ENCODE results near the gene KRTAP4-8.
"Not testable (repeated sequence)": the region's sequence is repeated elsewhere in the genome, so short reads cannot be mapped to it uniquely, and the experiment has no call there.

The KRTAP4-8 gene

DNA sequence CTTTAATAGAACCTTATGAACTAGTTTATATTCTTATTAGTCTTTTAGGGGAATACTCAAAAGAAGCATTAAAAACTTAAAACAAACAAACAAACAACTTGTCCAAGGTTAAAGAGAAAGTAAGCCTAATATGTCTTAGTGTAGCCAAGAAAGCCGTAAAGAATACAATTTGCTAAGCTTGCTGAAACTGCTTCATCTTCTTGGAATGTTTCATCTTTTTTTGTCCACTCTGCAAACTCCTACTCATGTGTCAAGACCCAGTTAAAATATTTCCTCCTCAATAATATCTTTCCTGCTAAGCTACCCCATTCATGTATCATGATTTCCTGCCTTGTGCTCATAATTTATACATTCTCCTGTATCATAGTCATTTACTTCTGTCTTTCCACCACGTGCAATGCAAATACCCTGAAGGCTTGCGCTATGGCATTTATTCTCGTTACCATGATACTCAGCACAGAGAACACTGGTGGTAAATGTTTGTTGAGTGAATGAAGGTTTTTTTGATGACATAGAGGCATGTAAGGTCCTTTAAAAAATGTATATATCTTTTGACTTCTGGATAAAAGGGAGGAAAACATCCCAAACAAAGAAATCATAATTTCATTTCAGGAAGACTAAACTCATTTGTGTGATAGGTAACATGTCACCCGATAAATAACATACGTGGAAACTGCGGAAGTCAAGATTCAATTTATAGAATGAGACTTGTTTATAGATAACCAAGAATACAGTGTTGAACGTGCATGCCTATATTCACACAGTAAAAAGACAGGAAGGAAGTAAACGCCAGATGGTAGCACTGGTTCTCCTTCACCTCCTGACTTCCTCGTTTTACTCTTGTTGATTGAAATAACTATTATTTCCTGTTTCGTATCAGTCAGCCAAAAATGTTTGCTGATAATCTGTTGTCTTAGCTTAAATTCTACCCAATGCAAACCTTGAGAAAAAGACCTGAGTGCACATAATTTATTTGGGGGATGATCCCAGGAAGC is 22.1 kb upstream of the KRTAP4-8 start:
- CTCF ChIA-PET: interaction anchor here (0.6 kb wide), 1 partner anchor 201 kb away, joined by 3 read pairs; no protein-coding TSS in a partner anchor
- not testable (repeated sequence) for H3K36me3 Mint-ChIP-seq, H3K9me3 Mint-ChIP-seq, DNase-seq, H3K4me3 Mint-ChIP-seq
- peaks cover 12% of the 10 kb centered on the region for H3K27me3 Mint-ChIP-seq
- H3K4me1 Mint-ChIP-seq: peaks cover 22% of the 10 kb centered on the region
- peak overlapping the region; percentile 73 for H3K27ac Mint-ChIP-seq

DNA sequence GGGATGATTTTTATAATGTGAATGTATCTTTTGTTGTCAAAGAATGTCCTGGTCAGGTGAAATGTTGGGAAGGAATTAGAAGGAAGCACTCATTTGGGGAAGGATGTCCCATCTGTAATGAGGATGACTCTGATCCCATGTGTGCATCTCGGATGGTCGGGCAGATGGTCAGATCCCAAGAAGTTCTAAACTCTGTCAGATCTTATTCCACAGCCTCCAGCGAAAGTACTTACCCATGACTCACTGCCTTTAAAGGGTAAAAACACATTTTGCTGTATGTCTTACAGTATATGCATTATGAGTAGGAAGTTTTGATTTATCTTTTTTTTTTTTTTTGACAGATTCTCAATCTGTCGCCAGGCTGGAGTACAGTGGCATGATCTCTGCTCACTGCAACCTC is 20.8 kb upstream of the KRTAP4-8 start:
- H3K4me3 Mint-ChIP-seq: no peak overlapping the region
- H3K27me3 Mint-ChIP-seq: peaks cover 20% of the 10 kb centered on the region
- H3K27ac Mint-ChIP-seq: no peak overlapping the region
- peaks cover 5% of the 10 kb centered on the region for H3K9me3 Mint-ChIP-seq
- CTCF ChIA-PET: no interaction called here
- peaks cover 16% of the 10 kb centered on the region for H3K4me1 Mint-ChIP-seq
- DNase-seq: no peak
- H3K36me3 Mint-ChIP-seq: peaks cover 4% of the 10 kb centered on the region

DNA sequence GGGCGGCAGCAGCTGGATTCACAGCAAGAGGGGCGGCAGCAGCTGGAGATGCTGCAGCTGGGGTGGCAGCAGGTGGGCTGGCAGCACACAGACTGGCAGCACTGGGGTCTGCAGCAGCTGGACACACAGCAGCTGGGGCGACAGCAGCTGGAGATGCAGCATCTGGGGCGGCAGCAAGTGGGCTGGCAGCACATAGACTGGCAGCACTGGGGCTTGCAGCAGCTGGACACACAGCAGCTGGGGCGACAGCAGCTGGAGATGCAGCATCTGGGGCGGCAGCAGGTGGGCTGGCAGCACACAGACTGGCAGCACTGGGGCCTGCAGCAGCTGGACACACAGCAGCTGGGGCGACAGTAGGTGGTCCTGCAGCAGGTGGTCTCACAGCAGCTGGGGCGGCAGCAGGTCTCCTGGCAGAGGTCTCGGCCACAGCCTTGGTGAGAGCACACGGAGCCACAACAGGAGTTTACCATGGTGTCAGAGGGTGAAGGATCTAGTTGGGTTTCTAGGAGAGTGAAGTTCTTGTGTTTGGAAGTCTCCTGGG is 20.0 kb upstream of the KRTAP4-8 start, which contains the start of gene KRTAP4-11:
Gene KRTAP4-11, minus strand, starts transcription at position 528 of the 541 bp plus-strand sequence. Its CDS starts 58 bp downstream, at position 470.
- peaks cover 20% of the 10 kb centered on the region for H3K27me3 Mint-ChIP-seq
- H3K4me1 Mint-ChIP-seq: peaks cover 11% of the 10 kb centered on the region
- H3K27ac Mint-ChIP-seq, CTCF ChIA-PET, H3K9me3 Mint-ChIP-seq, H3K4me3 Mint-ChIP-seq, H3K36me3 Mint-ChIP-seq, DNase-seq: not testable (repeated sequence)

DNA sequence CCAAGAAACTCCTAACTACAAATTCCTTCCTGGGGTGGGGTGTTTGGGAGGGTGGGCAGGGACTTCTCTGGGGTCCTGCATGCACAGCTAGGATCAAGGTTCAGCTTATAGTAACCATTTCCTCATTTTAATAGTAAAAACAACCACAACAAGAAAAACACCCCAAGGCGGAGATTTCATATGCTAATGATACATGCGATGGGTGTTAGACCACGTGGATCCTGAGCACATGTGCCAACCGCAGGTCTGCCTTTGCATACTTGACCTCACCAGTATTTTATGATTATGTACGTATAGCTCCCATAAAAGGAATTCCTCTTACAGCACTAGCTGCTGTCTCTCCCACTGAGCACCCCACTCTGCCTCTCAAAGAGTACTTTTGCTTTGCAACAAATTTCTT is 18.4 kb upstream of the KRTAP4-8 start:
- H3K27ac Mint-ChIP-seq: no peak overlapping the region
- no peak for DNase-seq
- H3K4me3 Mint-ChIP-seq: no peak overlapping the region
- peaks cover 20% of the 10 kb centered on the region for H3K27me3 Mint-ChIP-seq
- H3K4me1 Mint-ChIP-seq: peaks cover 11% of the 10 kb centered on the region
- H3K36me3 Mint-ChIP-seq: peaks cover 4% of the 10 kb centered on the region
- peaks cover 7% of the 10 kb centered on the region for H3K9me3 Mint-ChIP-seq
- CTCF ChIA-PET: no interaction called here

DNA sequence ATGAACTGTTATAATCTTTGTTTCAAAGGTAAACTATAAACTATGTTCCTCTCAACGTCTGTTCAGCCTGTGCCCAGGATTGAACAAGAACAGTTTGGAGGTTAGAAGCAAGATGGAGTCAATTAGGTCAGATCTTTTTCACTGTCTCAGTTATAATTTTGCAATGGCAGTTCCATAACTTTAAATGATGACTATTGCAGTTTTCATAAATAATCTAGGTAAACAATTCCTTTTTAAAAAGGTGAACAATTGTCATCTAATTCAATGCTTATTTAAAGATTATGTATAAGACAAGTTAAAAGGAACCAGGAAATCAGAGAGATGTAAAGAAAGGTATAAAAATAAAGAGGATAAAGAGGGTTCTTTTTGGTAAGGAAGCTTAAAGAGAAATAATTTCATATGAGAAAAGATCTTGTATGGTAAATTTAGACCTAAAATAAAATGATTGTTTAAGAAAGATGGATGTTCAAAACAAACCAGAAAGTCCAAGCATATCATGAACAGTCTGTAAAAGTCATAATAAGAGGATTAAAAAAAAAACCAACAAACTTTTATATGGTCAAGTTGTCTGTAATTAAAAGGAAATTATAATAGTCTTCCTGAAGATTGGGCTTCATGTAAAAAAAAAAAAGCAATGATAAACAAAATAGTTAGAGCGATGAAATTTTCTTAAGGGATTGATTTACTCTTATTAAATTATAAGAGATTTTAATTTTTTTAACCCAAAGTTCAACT is 13.4 kb upstream of the KRTAP4-8 start:
- Mint-ChIP-seq H3K27ac (no peak overlapping the region), H3K4me1 (peaks cover 6% of the 10 kb centered on the region), H3K27me3 (peaks cover 13% of the 10 kb centered on the region), H3K4me3 (no peak overlapping the region), H3K36me3 (peaks cover 1% of the 10 kb centered on the region), H3K9me3 (peaks cover 9% of the 10 kb centered on the region)
- CTCF ChIA-PET: no interaction called here
- no peak for DNase-seq

DNA sequence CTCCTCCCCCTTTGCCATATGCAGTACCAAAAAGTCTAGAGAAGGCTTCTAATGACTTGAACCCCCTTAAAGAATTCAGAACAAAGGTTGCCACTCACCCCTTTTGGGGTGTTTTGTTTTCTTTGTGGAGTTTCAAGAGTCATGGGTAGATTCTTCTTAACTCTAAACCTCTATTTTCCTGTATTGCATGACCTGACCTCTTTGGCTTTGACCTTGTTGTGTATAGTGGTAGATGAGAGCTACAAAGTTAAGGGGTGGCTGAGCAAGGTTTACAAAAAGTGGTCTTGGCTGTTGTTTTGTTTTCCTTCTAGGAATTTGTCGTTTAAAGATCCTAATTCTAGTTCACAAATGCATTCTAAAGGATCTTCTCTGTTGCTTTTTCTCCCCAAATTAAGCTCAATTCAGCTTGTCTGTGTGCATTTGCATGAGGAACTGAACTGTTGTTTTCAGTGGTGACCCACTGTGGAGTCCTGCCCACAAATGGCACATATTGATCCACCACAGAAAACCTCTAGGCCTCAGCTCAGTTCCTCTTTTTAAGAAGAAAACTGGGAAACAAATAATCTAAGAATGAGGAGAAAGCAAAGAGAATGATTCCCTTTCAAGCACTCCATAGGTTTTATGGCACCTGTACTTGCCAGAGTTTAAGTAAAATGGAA is 10.9 kb upstream of the KRTAP4-8 start:
- H3K9me3 Mint-ChIP-seq, H3K4me3 Mint-ChIP-seq, DNase-seq, H3K4me1 Mint-ChIP-seq, H3K27ac Mint-ChIP-seq, CTCF ChIA-PET, H3K36me3 Mint-ChIP-seq: not testable (repeated sequence)
- H3K27me3 Mint-ChIP-seq: peaks cover 10% of the 10 kb centered on the region

DNA sequence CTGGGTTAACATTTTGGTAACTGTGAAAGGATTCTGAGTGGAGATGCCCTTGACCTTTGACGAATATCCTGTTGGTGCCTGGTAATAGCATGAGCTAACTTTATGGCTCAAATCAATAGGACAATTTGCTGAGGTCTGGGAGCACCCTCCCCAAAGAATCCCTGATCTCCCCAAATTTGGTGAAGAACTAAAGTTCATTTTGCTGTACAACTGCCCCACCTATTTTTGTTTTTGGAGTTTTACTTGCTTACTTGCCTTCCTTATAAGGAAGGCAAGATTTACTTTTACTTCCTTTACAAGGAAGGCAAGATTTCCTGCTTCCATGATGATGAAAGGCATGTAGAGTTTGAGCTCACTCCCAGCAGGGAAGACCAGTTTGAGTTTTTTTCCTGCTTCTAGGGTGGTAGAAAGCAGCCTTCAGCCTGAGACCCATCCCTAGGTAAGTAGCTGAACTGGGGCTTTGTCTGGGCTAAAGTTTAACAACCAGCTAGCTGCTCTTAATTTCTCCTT is 10.1 kb upstream of the KRTAP4-8 start:
- Mint-ChIP-seq H3K4me3 (no peak overlapping the region), H3K9me3 (peaks cover 7% of the 10 kb centered on the region), H3K27me3 (peaks cover 10% of the 10 kb centered on the region), H3K27ac (no peak overlapping the region), H3K4me1 (peaks cover 6% of the 10 kb centered on the region), H3K36me3 (peaks cover 1% of the 10 kb centered on the region)
- CTCF ChIA-PET: no interaction called here
- DNase-seq: no peak

DNA sequence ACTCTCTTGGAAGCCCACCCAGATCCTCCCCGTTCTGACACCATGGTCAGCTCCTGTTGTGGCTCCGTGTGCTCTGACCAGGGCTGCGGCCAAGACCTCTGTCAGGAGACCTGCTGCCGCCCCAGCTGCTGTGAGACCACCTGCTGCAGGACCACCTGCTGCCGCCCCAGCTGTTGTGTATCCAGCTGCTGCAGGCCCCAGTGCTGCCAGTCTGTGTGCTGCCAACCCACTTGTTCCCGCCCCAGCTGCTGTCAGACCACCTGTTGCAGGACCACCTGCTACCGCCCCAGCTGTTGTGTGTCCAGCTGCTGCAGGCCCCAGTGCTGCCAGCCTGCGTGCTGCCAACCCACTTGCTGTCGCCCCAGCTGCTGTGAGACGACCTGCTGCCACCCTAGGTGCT is 7.4 kb upstream of the KRTAP4-8 start, which contains the start of gene KRTAP4-9:
Gene KRTAP4-9, plus strand, starts transcription at position 43 of the 400 bp plus-strand sequence. Its CDS starts 0 bp downstream, at position 43.
- H3K36me3 Mint-ChIP-seq, H3K27ac Mint-ChIP-seq, H3K4me3 Mint-ChIP-seq, H3K4me1 Mint-ChIP-seq, H3K9me3 Mint-ChIP-seq, CTCF ChIA-PET, DNase-seq: not testable (repeated sequence)
- H3K27me3 Mint-ChIP-seq: peaks cover 15% of the 10 kb centered on the region

DNA sequence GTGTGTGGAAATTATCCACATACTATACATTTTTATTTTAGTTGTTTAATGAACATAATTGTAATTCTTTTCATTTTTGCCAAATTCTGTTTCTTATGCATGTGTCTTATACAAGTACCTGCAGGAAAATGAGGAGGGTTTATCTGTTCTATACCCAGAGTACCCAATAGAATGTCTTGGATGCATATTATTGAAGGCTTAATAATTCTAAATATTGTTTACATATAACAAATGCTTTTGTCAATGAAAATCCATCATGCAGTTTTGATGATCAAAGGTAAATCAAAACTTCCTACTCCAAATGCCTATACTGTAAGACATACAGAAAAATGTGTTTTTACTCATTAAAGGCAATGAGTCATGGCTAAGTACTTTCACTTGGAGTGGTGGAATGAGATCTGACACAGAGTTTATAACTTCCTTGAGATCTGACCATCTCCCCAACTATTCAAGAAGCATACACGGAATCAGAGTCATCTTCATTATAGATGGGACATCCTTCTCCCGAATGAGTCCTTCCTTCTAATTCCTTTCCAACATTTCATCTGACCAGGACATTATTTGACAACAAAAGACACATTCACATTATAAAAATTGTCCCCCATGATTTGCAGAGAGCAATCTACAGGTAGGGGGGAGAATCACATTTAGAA is 6.6 kb upstream of the KRTAP4-8 start:
- H3K27ac Mint-ChIP-seq, H3K4me3 Mint-ChIP-seq, H3K9me3 Mint-ChIP-seq, DNase-seq, H3K4me1 Mint-ChIP-seq, CTCF ChIA-PET, H3K27me3 Mint-ChIP-seq, H3K36me3 Mint-ChIP-seq: not testable (repeated sequence)

DNA sequence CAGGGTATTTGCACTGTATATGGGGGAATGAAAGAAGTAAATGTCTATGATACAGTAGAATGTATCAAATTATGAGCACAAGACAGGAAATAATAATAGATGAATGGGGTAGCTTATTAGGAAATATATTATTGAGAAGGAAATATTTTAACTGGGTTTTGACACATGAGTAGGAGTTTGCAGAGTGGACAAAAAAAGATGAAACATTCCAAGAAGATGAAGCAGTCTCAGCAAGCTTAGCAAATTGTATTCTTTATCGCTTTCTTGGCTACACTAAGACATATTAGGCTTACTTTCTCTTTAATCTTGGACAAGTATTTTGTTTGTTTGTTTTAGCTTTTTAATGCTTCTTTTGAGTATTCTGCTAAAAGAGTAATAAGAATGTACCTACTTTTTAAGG is 6.0 kb upstream of the KRTAP4-8 start:
- H3K4me1 Mint-ChIP-seq: peaks cover 6% of the 10 kb centered on the region
- peaks cover 5% of the 10 kb centered on the region for H3K9me3 Mint-ChIP-seq
- H3K27ac Mint-ChIP-seq: no peak overlapping the region
- DNase-seq: no peak
- no peaks in the 10 kb centered on the region for H3K36me3 Mint-ChIP-seq
- peaks cover 10% of the 10 kb centered on the region for H3K27me3 Mint-ChIP-seq
- no peak overlapping the region for H3K4me3 Mint-ChIP-seq
- CTCF ChIA-PET: no interaction called here

DNA sequence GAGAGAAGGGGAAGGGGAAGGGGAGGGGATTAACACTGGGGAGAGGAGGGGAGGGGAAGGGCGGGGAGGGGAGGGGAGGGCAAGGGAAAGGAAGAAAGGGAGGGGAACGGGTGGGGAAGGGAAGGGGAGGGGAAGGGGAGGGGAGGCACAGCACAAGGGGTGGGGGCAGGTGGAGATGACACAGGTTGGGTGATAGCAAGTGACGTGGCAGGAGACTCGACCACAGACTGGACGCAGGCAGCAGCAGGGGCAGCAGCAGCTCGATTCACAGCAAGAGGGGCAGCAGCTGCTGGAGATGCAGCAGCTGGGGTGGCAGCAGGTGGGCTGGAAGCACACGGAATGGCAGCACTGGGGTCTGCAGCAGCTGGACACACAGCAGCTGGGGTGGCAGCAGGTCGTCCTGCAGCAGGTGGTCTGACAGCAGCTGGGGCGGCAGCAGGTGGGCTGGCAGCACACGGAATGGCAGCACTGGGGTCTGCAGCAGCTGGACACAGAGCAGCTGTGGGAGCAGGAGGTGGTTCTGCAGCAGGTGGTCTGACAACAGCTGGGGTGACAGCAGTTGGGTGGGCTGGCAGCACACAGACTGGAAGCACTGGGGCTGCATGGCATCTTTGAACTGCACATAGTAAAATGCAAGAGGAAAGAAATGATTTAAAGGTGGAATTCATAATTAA is 3.8 kb upstream of the KRTAP4-8 start, which contains the start of gene KRTAP4-16:
Gene KRTAP4-16, minus strand, starts transcription at position 624 of the 674 bp plus-strand sequence. Its CDS starts 0 bp downstream, at position 624.
- no peaks in the 10 kb centered on the region for H3K4me1 Mint-ChIP-seq

DNA sequence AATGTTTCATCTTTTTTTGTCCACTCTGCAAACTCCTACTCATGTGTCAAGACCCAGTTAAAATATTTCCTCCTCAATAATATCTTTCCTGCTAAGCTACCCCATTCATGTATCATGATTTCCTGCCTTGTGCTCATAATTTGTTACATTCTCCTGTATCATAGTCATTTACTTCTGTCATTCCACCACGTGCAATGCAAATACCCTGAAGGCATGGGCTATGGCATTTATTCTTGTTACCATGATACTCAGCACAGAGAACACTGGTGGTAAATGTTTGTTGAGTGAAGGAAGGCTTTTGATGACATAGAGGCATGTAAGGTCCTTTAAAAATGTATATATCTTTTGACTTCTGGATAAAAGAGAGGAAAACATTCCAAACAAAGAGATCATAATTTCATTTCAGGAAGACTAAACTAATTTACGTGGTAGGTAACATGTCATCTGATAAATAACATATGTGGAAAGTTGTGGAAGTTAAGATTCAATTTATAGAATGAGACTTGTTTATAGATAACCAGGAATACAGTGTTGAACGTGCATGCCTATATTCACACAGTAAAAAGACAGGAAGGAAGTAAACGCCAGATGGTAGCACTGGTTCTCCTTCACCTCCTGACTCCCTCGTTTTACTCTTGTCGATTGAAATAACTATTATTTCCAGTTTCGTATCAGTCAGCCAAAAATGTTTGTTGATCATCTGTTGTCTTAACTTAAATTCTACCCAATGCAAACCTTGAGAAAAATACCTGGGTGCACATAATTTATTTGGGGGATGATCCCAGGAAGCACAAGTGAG is 1.9 kb upstream of the KRTAP4-8 start:
- H3K27me3 Mint-ChIP-seq, H3K27ac Mint-ChIP-seq, H3K4me1 Mint-ChIP-seq, H3K9me3 Mint-ChIP-seq, DNase-seq, H3K36me3 Mint-ChIP-seq, H3K4me3 Mint-ChIP-seq, CTCF ChIA-PET: not testable (repeated sequence)

More for the DNA sequence above, 3.8 kb upstream of the KRTAP4-8 start, which contains the start of gene KRTAP4-16:
- no peak within 1 kb of the TSS for H3K27ac Mint-ChIP-seq
- CTCF ChIA-PET: no interaction called here
- no peak within 1 kb of the TSS for H3K4me3 Mint-ChIP-seq
- no peak for DNase-seq
- H3K27me3 Mint-ChIP-seq: peaks cover 13% of the 10 kb centered on the region
- H3K9me3 Mint-ChIP-seq: no peaks in the 10 kb centered on the region
- H3K36me3 Mint-ChIP-seq: no peaks in the 10 kb centered on the region
